Measurements from ENCODE around the gene SUMO2.
"Not testable (repeated sequence)": the region's sequence is repeated elsewhere in the genome, so short reads cannot be mapped to it uniquely, and the experiment has no call there.

The SUMO2 gene

GRCh38 chr17:75182569-75183436, at the start of gene SUMO2:
Gene SUMO2, minus strand, starts transcription at chr17:75182959. Its CDS starts 125 bp downstream, at chr17:75182834.
- peak; percentile 97 for DNase-seq

GRCh38 chr17:75231741-75232464, 49.1 kb upstream of the SUMO2 start:
- no peak for DNase-seq

GRCh38 chr17:75231071-75231470, 48.3 kb upstream of the SUMO2 start:
- no peak for DNase-seq

GRCh38 chr17:75228847-75229246, 46.1 kb upstream of the SUMO2 start:
- DNase-seq: no peak

GRCh38 chr17:75228305-75228704, 45.5 kb upstream of the SUMO2 start:
- no peak for DNase-seq

GRCh38 chr17:75227729-75228128, 45.0 kb upstream of the SUMO2 start:
- no peak for DNase-seq

- no peak for DNase-seq
These were observed 42.3 kb upstream of the SUMO2 start for GRCh38 chr17:75225016-75225415.

- no peak for DNase-seq
These were observed 37.1 kb upstream of the SUMO2 start for GRCh38 chr17:75219815-75220214.

GRCh38 chr17:75218131-75218530, 35.4 kb upstream of the SUMO2 start:
- DNase-seq: no peak

- DNase-seq: no peak
These were observed 26.3 kb upstream of the SUMO2 start for GRCh38 chr17:75209061-75209460.

- DNase-seq: no peak
These were observed 25.4 kb upstream of the SUMO2 start for GRCh38 chr17:75208161-75208560.

- no peak for DNase-seq
These were observed 25.0 kb upstream of the SUMO2 start for GRCh38 chr17:75207760-75208159.

GRCh38 chr17:75207050-75207407, 24.3 kb upstream of the SUMO2 start:
- DNase-seq: not testable (repeated sequence)

- DNase-seq: no peak
These were observed 23.0 kb upstream of the SUMO2 start for GRCh38 chr17:75205793-75206163.

GRCh38 chr17:75205037-75205792, 22.5 kb upstream of the SUMO2 start, which contains the start of gene NUP85:
Gene NUP85, plus strand, starts transcription at chr17:75205679. Its CDS starts 83 bp downstream, at chr17:75205762.
- DNase-seq: peak; percentile 92

GRCh38 chr17:75199886-75200618, 17.3 kb upstream of the SUMO2 start:
- no peak for DNase-seq

- DNase-seq: no peak
These were observed 12.1 kb upstream of the SUMO2 start for GRCh38 chr17:75194879-75195278.

- DNase-seq: no peak
These were observed 8.8 kb upstream of the SUMO2 start for GRCh38 chr17:75191584-75191983.

- no peak for DNase-seq
These were observed 5.9 kb upstream of the SUMO2 start for GRCh38 chr17:75188614-75189013.

GRCh38 chr17:75183999-75184884, 1.5 kb upstream of the SUMO2 start:
- DNase-seq: no peak

- no peak for DNase-seq
These were observed 515 bp downstream of the SUMO2 start for GRCh38 chr17:75182319-75182568.

Data from activated CD8-positive, alpha-beta memory T cell treated with anti-CD3 and anti-CD28 coated beads, Interleukin-2, amount 50 U/mL, for 4 hours (primary cell).